ENCODE measurements around the gene C12orf75.
"Not testable (repeated sequence)": the region's sequence is repeated elsewhere in the genome, so short reads cannot be mapped to it uniquely, and the experiment has no call there.

Gene C12orf75

DNA sequence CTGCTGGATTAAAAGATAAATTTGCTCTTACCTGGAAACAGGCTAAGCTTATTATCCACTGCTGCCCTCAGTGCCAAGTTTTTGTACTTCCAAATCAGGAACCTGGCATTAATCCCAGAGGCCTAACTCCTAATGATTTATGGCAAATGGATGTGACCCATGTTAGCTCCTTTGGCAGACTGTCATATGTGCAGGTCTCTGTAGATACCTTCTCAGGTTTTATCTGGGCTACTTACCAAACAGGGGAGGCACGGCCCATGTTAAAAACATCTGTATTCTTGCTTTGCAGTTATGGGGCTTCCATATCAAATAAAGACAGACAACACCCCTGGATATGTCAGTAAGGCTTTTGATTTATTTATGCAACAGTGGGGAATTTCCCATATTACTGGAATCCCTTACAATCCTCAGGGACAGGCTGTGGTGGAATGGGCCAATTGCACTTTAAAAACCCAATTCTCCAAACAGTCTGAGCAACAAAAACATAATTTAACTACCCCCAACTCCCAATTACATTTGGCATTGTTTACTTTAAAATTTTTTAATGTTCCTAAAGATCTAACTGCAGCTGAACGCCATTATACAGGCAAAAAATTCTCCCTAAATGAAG, 19.9 kb upstream of the C12orf75 start:
- peak; percentile 31 for DNase-seq

DNA sequence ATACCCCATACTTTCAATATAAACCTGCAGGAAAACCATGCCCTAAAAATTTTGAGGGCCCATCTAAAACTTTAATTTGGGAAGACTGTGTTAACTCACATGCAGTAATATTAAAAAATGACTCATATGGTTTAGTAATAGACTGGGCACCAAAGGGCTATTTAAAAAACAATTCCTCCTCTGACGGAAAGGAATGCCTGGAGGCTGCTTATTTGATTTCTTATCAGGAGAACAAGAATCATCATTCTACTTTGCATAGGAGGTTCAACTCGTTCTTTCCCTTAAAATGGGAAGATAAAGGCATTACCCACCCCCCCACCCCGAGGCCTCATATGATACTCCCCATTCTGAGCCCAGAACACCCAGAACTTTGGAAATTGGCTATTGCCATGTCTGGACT, 18.6 kb upstream of the C12orf75 start:
- DNase-seq, result not testable (repeated sequence)

DNA sequence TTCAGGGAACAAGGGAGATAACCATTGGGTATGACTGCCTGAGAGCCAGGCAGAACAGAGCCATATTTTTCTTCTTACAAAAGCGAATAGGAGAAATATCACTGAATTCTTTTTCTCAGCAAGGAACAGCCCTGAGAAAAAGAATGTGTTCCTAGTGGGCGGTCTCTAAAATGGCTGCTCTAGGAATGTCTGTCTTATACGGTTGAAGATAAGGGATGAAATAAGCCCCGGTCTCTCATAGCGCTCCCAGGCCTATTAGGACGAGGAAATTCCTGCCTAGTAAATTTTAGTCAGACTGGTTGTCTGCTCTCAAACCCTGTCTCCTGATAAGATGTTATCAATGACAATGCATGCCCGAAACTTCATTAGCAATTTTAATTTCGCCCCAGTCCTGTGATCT, 16.7 kb upstream of the C12orf75 start:
- DNase-seq, result peak; percentile 24

DNA sequence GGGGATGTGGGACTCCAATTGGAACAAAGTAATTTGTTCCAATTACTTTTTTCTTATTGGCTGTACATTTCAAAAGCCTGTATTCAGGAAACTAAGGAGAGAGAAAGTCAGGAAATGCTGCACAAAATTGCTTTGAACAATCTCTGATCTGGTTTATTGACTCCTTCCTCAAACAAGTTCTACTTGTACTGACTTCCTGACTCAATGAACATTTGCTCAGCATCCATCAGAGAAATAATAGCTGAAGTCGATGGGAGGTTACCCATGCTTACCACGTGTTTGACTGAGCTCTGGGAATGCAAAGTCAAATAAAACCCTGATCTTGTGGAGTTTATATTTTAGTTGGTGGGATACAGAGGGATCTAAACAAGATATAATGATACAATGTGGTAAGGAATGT, 15.4 kb upstream of the C12orf75 start:
- DNase-seq, result no peak

DNA sequence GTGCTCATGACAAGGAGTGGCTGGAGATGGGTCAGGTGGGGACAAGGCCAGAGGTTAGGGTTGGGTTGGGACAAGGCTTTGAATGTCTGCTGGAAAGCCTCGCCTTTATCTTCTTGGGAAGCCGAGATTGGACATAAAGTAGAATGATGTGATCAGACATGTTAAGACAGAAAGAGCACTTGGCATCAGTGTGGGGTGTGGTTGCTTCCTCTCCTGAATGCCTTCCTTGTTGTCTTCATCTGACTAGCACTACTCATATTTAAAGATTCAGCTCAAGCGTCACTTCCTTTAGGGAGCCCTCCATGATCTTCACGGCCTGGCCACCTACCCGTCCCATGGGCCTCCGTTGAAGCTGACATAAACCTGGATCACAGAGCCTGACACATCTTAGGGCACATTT, 14.8 kb upstream of the C12orf75 start:
- no peak for DNase-seq

DNA sequence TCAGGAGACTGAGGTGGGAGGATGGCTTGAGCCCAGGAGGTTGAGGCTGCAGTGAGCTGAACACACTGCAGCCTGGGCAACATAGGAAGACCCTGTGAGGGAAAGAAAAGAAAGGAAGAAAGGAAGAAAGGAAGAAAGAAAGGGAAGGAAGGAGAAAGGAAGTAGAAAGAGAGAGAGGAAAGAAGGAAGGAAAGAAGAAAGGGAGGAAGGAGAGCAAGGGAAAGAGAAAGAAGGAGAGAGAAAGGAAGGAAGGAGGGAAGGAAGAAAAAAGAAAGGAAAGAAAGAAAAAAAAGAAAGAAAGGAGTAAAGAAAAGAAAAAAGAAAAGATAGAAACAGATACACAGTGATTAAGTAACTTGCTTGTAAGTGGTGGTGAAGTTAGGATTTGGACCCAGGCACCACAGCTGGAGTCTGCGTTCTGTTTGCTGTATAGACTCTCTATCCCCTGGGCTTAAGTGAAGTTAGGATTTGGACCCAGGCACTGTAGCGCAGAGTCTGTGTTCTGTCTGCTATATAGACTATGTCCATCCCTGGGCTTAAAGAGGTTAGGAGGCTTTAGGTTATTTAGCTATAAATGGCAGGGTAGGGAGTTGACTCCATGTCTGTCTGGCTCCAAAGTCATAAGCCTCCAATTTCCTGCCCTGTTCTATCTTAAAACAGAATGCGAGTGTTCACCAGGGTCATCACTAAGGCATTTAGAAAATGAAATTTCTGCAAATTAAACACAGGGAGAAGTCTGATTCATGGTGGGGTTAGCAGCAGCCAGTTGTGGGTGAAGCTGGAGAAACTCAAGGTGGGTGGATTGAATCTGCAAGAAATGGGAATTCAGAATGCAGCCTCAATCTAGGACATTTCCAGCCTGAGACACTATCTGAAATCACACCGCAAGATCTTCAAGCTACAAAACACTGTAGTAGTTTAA, 13.3 kb upstream of the C12orf75 start:
- DNase-seq, result no peak

DNA sequence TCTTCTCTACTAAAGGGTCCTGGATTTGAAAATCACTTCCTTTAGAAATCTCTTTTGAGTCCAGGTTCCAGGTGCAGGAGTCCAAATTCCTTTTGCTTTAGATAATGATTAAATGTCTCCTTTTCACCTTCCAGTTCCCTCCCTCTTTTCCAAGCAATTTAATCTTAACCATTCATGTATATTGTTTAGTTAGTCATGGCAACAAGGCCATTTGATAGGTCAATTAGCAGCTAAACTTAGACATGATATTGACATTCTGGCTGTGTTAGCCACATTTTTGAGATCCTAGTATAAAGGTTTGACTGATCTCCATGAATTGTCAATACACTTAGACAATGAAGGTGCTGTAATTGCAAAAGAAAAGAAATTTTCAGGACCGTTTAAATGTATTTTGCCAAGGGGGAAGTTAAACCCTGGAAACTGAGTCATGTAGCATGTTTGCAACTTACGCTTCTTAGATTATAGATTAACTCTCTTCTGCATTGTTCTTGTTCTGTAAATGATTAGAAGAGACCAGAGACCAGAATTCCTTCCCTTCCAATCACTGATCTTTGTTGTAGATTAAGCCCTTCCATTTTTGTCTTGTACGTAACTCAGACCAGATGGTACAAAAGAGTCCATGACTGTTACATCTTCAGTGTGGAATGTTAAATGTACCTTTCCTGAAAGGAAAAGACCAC, 12.4 kb upstream of the C12orf75 start:
- peak; percentile 97 for DNase-seq

DNA sequence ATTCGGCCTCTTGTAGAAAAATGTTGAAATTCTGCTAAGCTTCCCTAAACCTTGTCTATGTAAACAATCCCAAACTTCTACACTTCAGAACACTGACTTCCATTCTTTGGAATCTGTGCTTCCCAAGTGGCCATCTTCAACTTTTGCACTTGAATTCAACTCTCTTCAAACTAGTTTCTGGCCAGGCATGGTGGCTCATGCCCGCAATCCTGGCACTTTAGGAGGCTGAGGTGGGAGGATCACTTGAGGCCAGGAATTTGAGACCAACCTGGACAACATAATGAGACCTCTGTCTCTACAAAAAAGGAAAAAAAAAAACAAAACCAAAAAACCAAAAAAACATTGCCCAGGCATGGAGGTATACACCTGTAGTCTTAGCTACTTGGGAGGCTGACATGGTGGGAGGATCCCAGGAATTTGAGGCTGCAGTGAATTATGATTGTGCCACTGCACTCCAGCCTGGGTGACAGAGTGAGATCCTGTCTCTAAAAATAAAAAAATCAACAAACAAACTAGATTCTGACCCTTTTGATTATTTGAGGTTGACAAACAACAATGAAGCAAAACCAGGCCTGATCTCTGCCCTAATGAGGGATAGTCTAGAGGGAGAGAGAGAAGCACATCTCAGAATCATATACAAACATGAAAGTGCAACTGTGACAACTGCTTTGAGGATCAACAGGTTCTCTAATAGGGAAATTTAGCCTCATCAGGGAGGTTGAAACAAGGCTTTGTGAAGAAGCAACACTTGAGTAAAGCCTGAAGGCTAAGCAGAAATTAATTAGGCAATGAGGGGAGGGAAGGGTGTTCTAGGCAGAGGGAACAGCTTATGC, 11.6 kb upstream of the C12orf75 start:
- DNase-seq, result no peak

DNA sequence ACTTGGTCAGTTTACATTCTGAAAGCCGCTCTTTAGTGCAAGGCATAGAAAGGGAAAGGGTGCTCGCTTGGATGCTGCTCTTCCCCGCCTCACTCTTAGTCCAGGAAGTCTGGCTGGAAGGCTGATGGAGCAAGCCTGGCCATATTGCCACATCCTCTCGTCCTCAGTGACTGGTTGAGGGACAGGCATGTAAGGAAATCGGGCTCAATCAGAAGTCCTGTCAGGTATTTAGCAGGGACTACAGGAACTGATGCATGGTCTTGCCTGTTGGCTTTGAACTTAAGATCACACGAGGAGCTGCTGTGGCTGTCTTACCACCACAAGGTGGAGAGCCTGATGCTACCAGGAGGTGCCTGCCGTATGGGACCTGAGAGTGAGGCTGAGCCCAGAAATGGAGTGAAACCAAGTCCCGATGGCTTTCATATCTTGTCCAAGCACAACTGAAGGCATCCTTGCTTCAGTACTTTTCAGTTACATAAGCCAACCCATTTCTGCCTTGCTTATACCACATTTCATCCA, 10.7 kb upstream of the C12orf75 start:
- peak; percentile 25 for DNase-seq

DNA sequence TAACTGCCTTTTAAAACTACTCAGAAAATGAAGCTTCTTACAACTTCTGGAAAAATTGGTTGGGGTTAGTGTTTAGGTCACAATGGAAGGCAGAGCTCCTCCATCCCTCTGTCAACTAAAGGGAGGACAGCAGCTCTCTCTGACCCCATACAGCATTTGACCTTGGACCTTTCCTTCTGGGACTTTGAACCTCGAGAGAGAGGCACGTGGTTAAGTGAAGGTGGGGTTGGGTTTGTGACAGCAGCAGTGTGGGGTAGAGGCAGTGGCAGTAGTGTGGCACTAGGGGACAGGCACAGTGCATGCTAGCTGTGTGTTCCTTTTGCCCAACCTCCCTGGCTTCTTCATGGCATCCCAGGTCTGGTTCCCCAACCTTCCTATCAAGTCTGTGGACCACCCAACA, 9.4 kb upstream of the C12orf75 start:
- no peak for DNase-seq

DNA sequence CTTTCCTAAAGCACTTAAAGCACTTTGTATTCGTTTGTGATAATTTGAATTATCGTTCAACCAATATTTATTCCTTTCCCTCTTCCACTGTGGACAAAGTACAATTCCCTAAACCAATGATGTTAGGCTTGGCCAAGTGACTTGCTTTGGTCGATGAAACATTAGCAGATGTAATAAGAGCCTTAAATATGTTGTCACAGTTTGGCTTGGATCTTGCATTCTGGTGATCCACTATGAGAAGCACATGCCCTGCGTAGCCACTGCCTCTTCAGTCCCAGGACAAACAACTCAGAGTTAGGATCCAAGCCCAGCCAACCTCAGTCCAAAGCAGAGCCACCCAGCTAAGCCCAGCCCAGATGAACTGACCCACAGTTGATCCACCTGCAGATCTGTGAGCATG, 8.4 kb upstream of the C12orf75 start:
- no peak for DNase-seq

DNA sequence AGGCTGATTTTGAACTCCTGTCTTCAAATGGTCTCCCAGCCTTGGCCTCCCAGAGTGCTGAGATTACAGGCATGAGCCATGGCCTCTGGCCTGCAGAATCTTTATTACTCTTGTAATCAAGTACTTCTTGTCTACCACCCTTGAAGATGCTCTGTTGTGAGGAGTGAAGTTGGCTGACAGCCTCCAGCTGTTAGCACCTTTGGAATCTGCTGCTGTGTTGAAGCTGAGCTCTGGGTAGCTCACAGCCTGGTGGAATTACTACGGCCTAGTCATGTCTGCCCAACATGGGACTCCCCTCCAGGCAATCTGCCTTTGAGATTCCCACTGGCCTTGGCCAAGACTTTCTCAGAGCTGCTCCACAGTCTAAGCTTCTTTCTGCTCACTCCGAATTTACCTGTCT, 5.8 kb upstream of the C12orf75 start:
- no peak for DNase-seq

DNA sequence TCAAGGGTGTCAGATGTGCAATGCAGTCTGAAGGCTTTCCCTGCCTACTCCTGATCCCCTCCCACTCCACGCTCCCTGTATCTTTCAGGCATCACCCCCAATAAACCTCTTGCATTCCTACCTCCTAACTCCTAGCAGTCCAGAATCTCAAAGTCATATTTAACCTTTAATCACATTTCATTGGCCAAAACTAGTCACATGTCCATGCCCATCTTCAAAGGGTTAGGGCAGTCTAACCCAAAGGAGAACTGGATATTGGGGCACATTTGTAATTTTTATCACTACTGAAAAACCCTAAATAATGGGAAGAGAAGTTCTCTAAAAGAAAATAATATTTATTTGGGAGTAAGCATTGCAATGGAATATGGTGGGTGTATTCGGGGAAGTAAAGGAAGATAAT, 5.4 kb upstream of the C12orf75 start:
- DNase-seq, result no peak

DNA sequence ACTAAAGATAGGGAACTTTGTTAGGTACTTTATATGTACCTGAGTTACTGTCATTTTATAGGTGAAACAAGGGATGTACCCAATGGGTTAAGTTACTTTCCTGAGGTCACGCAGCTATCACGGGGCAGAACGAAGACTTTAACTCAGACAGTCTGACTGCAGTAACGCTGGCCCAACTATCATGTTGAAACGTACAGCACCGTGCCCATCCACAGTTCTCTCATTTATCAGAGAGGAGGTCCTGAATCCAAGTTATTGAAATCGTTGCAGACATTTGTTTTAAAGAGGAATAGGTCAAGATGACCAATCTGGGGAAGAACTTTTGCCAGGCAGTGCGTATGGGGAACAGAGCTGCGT, 587 bp upstream of the C12orf75 start:
- no peak for DNase-seq

DNA sequence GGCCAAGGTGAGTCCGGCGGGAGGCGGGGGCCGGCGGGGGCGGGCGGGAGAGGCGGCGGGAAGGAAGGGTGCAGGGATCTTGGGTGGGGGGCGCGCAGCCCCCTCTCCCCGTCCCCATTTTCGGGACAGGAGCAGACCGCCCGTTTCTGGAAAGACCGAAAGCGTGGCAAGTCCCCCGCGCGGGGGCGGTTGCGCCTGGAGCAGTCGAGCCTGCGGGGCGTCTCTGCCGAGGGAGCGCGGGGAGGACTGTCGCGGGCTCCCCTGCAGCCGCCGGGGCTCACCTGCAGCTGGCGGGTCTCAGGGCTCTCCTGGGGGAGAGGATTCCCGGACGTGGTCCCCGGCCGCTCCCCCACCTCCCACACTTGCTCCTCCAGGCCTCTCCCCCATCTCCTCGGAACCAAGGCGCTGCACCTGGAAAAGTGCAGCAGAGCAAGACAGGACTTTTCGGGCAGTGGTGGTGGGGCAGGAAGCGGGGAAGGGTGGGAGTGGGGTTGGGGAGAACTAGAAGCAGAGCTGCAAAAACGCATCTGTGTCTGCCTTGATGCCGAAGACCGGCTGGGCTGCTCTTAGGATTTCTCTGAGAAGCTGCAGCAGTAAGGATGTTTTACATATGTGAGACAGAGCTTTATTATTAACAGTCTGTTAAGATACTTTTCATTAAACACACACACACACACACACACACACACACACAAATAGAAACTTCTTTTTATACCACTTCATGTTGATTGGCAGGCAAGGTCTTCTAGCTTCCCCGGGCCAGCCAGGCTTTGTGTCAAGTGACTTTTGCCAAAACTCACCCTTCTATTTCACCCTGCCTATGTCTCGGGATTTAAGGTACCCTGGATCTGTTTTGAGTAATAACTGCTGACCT, 677 bp downstream of the C12orf75 start:
- peak; percentile 81 for DNase-seq

DNA sequence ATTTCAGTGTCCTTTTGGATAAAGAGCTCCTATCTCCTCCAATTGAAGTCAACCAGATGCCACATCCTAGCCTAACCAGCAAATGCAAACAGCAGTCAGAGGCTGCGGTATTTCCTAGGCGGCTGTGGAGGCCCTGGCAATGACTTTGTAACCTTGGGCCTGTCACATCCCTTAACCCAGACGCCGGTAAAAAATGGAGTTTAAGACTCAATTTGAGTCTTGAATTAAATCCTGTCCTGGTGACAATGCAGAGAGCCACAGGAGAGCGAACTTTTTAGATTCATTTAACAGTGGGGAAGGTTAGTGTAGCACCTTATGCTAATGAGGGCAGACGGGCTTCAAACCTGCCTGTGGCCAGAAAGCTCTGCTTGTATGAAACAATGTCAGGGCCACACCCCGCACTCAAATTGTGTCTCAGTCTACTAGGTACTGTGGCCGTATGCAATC, 1.3 kb downstream of the C12orf75 start:
- DNase-seq, result peak; percentile 81

DNA sequence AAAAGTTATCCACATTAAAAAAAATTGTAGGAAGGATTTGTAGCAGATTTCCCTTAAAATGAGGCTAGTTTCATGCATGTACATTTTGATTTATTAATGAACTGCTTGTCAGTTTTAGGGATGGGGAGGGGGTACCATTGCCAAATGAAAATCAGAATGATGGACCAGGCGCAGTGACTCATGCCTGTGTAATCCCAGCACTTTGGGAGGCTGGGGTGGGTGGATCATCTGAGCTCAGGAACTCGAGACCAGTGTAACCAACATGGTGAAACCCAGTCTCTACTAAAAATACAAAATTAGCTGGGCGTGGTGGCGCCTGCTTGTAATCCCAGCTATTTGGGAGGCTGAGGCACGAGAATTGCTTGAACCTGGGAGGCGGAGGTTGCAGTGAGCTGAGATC, 1.8 kb downstream of the C12orf75 start:
- DNase-seq, result peak; percentile 48

DNA sequence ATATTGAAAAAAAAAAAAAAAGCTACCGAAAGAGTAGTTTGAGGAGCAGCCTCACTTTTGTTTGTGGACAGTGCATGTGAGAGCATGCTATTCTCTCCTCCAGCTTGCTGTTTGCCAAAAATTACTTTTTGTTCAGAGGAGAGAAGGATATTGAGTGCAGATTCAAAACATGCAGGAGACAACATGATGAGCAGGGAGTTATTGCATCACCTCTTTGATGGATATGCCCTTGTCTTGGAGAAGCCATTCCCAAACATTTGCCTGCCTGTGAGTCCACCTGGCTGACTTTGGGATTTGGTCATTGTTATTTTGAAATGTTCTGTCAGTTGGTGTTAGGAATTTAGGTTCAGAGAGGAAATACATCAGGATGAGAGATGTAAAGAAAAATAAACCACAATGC, 2.4 kb downstream of the C12orf75 start:
- peak; percentile 52 for DNase-seq

DNA sequence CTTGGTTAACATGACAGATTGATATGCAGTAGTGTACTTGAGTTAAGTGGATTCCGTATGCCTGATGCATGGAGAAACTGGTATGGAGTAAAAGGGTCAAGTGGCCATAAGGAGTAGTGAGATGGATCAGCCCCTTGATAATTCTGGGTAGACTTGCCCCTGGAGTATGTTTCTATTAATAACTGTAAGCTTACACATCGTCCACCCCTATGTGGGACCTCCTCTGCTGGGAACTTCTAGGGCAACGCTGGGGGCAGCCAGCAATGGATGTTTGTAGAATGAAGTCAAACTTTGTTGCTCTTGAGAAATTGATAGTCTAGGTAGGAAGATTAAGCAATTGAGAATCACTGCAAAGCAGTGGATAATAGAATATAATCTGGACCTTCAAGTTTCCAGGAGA, 3.5 kb downstream of the C12orf75 start:
- DNase-seq, result peak; percentile 58

DNA sequence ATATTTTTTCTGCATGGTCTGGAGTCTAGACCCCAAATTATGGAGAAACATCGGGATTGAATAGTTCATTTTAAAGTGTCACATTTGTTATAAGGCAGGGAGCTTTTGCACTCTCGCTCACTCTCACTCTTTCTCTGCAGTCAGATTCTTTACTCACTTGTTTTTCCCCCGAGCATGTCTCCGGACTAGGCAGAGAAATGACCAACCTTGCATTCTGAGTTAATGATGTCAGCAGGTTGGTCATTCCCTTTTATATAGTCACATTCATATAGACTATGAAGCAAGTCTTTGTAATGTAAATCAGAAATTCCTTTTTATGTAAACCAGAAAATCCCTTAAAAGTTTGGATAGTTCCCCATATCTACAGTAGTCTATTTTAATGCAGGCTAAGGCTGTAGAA, 4.1 kb downstream of the C12orf75 start:
- DNase-seq, result no peak

DNA sequence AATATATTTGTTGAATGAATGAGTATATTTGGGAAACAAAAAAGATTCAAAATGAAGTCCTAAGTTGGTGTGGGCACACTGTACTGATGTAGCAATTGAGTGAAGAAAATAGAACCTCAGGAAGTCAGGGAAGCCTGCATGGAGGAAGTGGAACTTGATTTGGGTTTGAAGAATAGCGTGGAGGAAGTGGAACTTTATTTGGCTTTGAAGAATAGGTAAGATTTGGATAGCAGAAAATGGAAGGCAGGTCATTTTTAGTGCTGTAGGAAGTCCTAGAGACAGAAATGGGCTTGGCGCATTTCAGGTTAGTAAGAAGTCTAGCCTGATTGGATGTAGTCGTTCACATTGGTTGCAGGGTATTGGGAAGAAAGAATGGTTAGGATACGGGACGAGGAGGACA, 5.4 kb downstream of the C12orf75 start:
- DNase-seq, result no peak

DNA sequence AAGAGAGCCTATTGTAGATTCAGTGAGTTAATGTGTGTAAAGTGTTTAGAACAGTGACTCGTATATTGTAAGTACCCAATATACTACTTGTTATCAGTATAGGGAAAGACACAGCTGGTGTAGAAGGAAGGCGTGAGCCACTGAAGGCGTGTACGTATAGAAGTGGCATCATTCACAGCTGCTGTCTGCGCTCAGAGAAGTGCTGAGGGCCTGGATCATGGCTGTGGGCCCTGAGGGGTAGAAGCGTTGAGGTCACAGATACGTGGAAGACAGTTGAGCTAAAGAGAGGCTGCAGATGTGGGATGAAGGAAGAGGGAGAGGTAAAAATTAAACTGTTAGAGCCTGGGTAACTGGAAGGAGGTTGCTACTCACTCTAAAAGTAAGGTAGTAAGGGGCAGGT, 5.9 kb downstream of the C12orf75 start:
- no peak for DNase-seq
